GM23338 (cell line): ENCODE measurements around the gene MPST. TPM values are rescaled to one million over a fixed set of nuclear protein-coding genes. Genes with fewer than 3 reads are reported as not detected.

ENCODE experiments used
- ATAC-seq: fragments of 200-7000 bp; cut with Tn5 transposase; 3 replicates; pipeline ENCODE4 v1.9.1; 2020
- DNase-seq: peaks from one replicate; pipeline ENCODE4 v3.0.0-alpha.2; 2015; ENCODE audit warnings: low spot score
- H2AFZ ChIP-seq: fragments of 200-600 bp; sonication (generic); 2 replicates; pipeline ENCODE4 v1.8.0; 2016; ENCODE audit warnings: antibody characterized with exemption, mild to moderate bottlenecking, moderate library complexity
- H3F3A ChIP-seq: fragments of 200-600 bp; sonication (generic); replicated peaks from 2 replicates; pipeline ENCODE4 v1.8.0; 2017; ENCODE audit warnings: antibody characterized with exemption, mixed run types, low read depth
- H3K27ac ChIP-seq: fragments of 200-600 bp; sonication (generic); 2 replicates; pipeline ENCODE4 v1.6.1; 2016; ENCODE audit warnings: low read depth
- H3K27me3 ChIP-seq: fragments of 200-600 bp; sonication (generic); 2 replicates; pipeline ENCODE4 v1.8.0; 2016; ENCODE audit warnings: mild to moderate bottlenecking, mixed run types, moderate library complexity; ENCODE audit not compliant: insufficient read depth
- H3K36me3 ChIP-seq: fragments of 200-600 bp; sonication (generic); 2 replicates; pipeline ENCODE4 v1.8.0; 2016; ENCODE audit warnings: mild to moderate bottlenecking; ENCODE audit not compliant: insufficient read depth
- H3K4me1 ChIP-seq: fragments of 200-600 bp; sonication (generic); 2 replicates; pipeline ENCODE4 v1.8.0; 2016; ENCODE audit warnings: mild to moderate bottlenecking, moderate library complexity; ENCODE audit not compliant: insufficient read depth
- H3K4me2 ChIP-seq: fragments of 200-600 bp; sonication (generic); 2 replicates; pipeline ENCODE4 v1.7.1; 2017; ENCODE audit warnings: mixed run types
- H3K4me3 ChIP-seq: fragments of 200-600 bp; sonication (generic); 2 replicates; pipeline ENCODE4 v1.6.1; 2016; ENCODE audit warnings: mixed run types
- H3K79me2 ChIP-seq: fragments of 200-600 bp; sonication (generic); replicated peaks from 2 replicates; pipeline ENCODE4 v1.8.0; 2017; ENCODE audit warnings: mild to moderate bottlenecking; ENCODE audit not compliant: insufficient read depth
- H3K9me2 ChIP-seq: fragments of 200-600 bp; sonication (generic); 2 replicates; pipeline ENCODE4 v1.8.0; 2017; ENCODE audit not compliant: insufficient read depth
- H4K20me1 ChIP-seq: fragments of 200-600 bp; sonication (generic); replicated peaks from 2 replicates; pipeline ENCODE4 v1.8.0; 2017; ENCODE audit warnings: mild to moderate bottlenecking; ENCODE audit not compliant: insufficient read depth
- H3K27ac Mint-ChIP-seq: 2 replicates; pipeline ENCODE4 v1.8.0; 2020; ENCODE audit warnings: inconsistent platforms, mild to moderate bottlenecking, moderate library complexity, mixed read lengths
- H3K27me3 Mint-ChIP-seq: 3 replicates; pipeline ENCODE4 v1.8.0; 2022; ENCODE audit warnings: low read depth, mild to moderate bottlenecking, moderate library complexity, mixed read lengths, inconsistent platforms; ENCODE audit not compliant: insufficient read depth, poor library complexity
- H3K36me3 Mint-ChIP-seq: 3 replicates; pipeline ENCODE4 v1.8.0; 2021; ENCODE audit warnings: low read depth, mild to moderate bottlenecking, inconsistent platforms, moderate library complexity, mixed read lengths
- H3K4me1 Mint-ChIP-seq: 3 replicates; pipeline ENCODE4 v1.8.0; 2020; ENCODE audit warnings: mild to moderate bottlenecking, inconsistent platforms, mixed read lengths
- H3K4me3 Mint-ChIP-seq: 3 replicates; pipeline ENCODE4 v1.8.0; 2021; ENCODE audit warnings: moderate library complexity, mild to moderate bottlenecking, inconsistent platforms, mixed read lengths
- H3K9me3 Mint-ChIP-seq: 3 replicates; pipeline ENCODE4 v1.8.0; 2020; ENCODE audit warnings: moderate library complexity, mild to moderate bottlenecking, inconsistent platforms, mixed read lengths
- CREB1 ChIP-seq: fragments of 250-450 bp; sonication (Bioruptor Pico); IDR thresholded peaks from 2 replicates; pipeline ENCODE4 v1.5.0; 2020; ENCODE audit warnings: low read depth, mild to moderate bottlenecking, moderate library complexity
- EZH2 ChIP-seq: fragments of 200-600 bp; sonication (generic); IDR thresholded peaks from one replicate; pipeline ENCODE4 v1.8.0; 2017; ENCODE audit warnings: antibody characterized with exemption, mild to moderate bottlenecking, low read depth; ENCODE audit not compliant: unreplicated experiment
- EZH2phosphoT487 ChIP-seq: fragments of 200-600 bp; sonication (generic); IDR thresholded peaks from one replicate; pipeline ENCODE4 v1.8.1; 2018; ENCODE audit warnings: antibody characterized with exemption; ENCODE audit not compliant: unreplicated experiment
- JUNB ChIP-seq: IDR thresholded peaks from one replicate; pipeline ENCODE4 v1.6.1; 2016; ENCODE audit warnings: antibody characterized with exemption; ENCODE audit not compliant: unreplicated experiment
- NANOG ChIP-seq: IDR thresholded peaks from 2 replicates; pipeline ENCODE4 v1.6.1; 2016; ENCODE audit warnings: antibody characterized with exemption, borderline replicate concordance
- POLR2AphosphoS5 ChIP-seq: IDR thresholded peaks from 2 replicates; pipeline ENCODE4 v1.6.1; 2016; ENCODE audit warnings: antibody characterized with exemption, low read depth
- STAT1 ChIP-seq: IDR thresholded peaks from one replicate; pipeline ENCODE4 v1.6.1; 2016; ENCODE audit warnings: antibody characterized with exemption; ENCODE audit not compliant: unreplicated experiment
- ZNF114 ChIP-seq: fragments of 250-450 bp; sonication (Bioruptor Pico); IDR thresholded peaks from 2 replicates; pipeline ENCODE4 v1.5.0; 2020; ENCODE audit warnings: mild to moderate bottlenecking, moderate library complexity
- ZNF331 ChIP-seq: fragments of 250-450 bp; sonication (Bioruptor Pico); IDR thresholded peaks from 2 replicates; pipeline ENCODE4 v1.5.0; 2020; ENCODE audit warnings: low read depth, mild to moderate bottlenecking, moderate library complexity
- polyA plus RNA-seq: library from polyadenylated mRNA; unstranded; fragments of >200 nt; fragmentation: Nextera tagmentation; extraction: Ambion mirVana; gene quantifications from 2 replicates; pipeline ENCODE4 v1.2.1, GENCODE V29; 2016
- total RNA-seq: library from RNA; depleted of rRNA; stranded (reverse); fragments of >200 nt; shearing (Covaris generic); gene quantifications from 2 replicates; pipeline ENCODE4 v1.2.3, GENCODE V29; 2014
- TF ChIP-seq, protein P1 (sequence below), 2 experiments: fragments of 200-600 bp in 1 of 2; sonication (generic) in 1 of 2; conservative IDR thresholded peaks; 2 replicates each; pipeline versions ENCODE4 v1.5.1 to v1.6.1; 2016 to 2017; ENCODE audit warnings: antibody characterized with exemption in 2 of 2, low read depth in 2 of 2, mild to moderate bottlenecking in 2 of 2, moderate library complexity in 1 of 2
- TF ChIP-seq, protein P2 (sequence below): fragments of 250-450 bp; sonication (Bioruptor Pico); IDR thresholded peaks from 2 replicates; pipeline ENCODE4 v1.5.0; 2020; ENCODE audit warnings: mild to moderate bottlenecking, moderate library complexity
- TF ChIP-seq, protein P3 (sequence below): IDR thresholded peaks from 2 replicates; pipeline ENCODE4 v1.6.1; 2016; ENCODE audit warnings: antibody characterized with exemption
- TF ChIP-seq, protein P4 (sequence below): IDR thresholded peaks from one replicate; pipeline ENCODE4 v1.6.1; 2018; ENCODE audit warnings: antibody characterized with exemption; ENCODE audit not compliant: unreplicated experiment

Gene MPST
- total and polyA plus RNA-seq, 2 experiments from 2014 or later: 86.2 to 158 TPM

DNA sequence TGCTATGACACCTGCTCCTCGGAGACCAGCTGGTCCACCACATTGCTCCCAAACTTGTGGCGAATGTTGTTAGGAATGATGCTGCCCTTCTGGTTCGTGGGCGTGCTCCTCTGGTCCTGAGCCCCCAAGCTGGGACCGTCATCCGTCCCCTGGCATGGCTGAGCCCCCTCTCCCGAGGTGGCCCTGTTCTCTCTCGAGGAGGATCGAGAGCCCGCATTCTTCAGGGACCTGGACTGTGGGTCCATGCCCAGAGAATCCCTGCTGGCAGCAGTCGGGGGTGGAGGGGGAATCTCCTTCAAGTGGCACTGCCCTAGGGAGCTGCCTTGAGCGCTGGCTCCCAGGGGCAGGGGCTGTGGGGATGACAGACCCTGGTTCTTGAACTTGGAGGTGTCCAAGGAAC, 17.7 kb upstream of the MPST start:
- no peaks in the 10 kb centered on the region for H3K36me3 ChIP-seq

More for the DNA sequence above, 17.7 kb upstream of the MPST start:
- Histone ChIP-seq H3K27me3 (no peaks in the 10 kb centered on the region), H3K4me2 (no peak overlapping the region), H3K9me2 (no peaks in the 10 kb centered on the region), H3K4me1 (0 out of 2 replicates have a peak, but pooled peaks cover 5% of the 10 kb centered on the region), H3K79me2 (no peaks in the 10 kb centered on the region), H3K4me3 (no peak overlapping the region), H2AFZ (no peak overlapping the region), H3F3A (no peaks in the 10 kb centered on the region), H4K20me1 (no peaks in the 10 kb centered on the region), H3K27ac (no peak overlapping the region)
- Mint-ChIP-seq H3K4me1 (peaks cover 2% of the 10 kb centered on the region; the same call in 1 of the 3 replicates), H3K27me3 (peaks cover 10% of the 10 kb centered on the region), H3K4me3 (no peak overlapping the region), H3K27ac (no peak overlapping the region), H3K36me3 (no peaks in the 10 kb centered on the region), H3K9me3 (no peaks in the 10 kb centered on the region)
- TF ChIP-seq POLR2AphosphoS5: no peak
- TF ChIP-seq, protein P1, sequence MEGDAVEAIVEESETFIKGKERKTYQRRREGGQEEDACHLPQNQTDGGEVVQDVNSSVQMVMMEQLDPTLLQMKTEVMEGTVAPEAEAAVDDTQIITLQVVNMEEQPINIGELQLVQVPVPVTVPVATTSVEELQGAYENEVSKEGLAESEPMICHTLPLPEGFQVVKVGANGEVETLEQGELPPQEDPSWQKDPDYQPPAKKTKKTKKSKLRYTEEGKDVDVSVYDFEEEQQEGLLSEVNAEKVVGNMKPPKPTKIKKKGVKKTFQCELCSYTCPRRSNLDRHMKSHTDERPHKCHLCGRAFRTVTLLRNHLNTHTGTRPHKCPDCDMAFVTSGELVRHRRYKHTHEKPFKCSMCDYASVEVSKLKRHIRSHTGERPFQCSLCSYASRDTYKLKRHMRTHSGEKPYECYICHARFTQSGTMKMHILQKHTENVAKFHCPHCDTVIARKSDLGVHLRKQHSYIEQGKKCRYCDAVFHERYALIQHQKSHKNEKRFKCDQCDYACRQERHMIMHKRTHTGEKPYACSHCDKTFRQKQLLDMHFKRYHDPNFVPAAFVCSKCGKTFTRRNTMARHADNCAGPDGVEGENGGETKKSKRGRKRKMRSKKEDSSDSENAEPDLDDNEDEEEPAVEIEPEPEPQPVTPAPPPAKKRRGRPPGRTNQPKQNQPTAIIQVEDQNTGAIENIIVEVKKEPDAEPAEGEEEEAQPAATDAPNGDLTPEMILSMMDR (conservative IDR thresholded peaks at IDR 0.05; ENCODE audit: low read depth in 2 of 2): no peak
- TF ChIP-seq ZNF114 (CRISPR knock-in tag): no peak
- TF ChIP-seq JUNB: no peak
- TF ChIP-seq EZH2phosphoT487: no peak
- TF ChIP-seq ZNF331 (CRISPR knock-in tag): no peak
- TF ChIP-seq, protein P2, sequence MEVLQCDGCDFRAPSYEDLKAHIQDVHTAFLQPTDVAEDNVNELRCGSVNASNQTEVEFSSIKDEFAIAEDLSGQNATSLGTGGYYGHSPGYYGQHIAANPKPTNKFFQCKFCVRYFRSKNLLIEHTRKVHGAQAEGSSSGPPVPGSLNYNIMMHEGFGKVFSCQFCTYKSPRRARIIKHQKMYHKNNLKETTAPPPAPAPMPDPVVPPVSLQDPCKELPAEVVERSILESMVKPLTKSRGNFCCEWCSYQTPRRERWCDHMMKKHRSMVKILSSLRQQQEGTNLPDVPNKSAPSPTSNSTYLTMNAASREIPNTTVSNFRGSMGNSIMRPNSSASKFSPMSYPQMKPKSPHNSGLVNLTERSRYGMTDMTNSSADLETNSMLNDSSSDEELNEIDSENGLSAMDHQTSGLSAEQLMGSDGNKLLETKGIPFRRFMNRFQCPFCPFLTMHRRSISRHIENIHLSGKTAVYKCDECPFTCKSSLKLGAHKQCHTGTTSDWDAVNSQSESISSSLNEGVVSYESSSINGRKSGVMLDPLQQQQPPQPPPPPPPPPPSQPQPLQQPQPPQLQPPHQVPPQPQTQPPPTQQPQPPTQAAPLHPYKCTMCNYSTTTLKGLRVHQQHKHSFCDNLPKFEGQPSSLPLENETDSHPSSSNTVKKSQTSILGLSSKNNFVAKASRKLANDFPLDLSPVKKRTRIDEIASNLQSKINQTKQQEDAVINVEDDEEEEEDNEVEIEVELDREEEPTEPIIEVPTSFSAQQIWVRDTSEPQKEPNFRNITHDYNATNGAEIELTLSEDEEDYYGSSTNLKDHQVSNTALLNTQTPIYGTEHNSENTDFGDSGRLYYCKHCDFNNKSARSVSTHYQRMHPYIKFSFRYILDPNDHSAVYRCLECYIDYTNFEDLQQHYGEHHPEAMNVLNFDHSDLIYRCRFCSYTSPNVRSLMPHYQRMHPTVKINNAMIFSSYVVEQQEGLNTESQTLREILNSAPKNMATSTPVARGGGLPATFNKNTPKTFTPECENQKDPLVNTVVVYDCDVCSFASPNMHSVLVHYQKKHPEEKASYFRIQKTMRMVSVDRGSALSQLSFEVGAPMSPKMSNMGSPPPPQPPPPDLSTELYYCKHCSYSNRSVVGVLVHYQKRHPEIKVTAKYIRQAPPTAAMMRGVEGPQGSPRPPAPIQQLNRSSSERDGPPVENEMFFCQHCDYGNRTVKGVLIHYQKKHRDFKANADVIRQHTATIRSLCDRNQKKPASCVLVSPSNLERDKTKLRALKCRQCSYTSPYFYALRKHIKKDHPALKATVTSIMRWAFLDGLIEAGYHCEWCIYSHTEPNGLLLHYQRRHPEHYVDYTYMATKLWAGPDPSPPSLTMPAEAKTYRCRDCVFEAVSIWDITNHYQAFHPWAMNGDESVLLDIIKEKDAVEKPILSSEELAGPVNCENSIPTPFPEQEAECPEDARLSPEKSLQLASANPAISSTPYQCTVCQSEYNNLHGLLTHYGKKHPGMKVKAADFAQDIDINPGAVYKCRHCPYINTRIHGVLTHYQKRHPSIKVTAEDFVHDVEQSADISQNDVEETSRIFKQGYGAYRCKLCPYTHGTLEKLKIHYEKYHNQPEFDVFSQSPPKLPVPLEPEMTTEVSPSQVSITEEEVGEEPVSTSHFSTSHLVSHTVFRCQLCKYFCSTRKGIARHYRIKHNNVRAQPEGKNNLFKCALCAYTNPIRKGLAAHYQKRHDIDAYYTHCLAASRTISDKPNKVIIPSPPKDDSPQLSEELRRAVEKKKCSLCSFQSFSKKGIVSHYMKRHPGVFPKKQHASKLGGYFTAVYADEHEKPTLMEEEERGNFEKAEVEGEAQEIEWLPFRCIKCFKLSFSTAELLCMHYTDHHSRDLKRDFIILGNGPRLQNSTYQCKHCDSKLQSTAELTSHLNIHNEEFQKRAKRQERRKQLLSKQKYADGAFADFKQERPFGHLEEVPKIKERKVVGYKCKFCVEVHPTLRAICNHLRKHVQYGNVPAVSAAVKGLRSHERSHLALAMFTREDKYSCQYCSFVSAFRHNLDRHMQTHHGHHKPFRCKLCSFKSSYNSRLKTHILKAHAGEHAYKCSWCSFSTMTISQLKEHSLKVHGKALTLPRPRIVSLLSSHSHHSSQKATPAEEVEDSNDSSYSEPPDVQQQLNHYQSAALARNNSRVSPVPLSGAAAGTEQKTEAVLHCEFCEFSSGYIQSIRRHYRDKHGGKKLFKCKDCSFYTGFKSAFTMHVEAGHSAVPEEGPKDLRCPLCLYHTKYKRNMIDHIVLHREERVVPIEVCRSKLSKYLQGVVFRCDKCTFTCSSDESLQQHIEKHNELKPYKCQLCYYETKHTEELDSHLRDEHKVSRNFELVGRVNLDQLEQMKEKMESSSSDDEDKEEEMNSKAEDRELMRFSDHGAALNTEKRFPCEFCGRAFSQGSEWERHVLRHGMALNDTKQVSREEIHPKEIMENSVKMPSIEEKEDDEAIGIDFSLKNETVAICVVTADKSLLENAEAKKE (CRISPR knock-in tag): no peak
- no peak for TF ChIP-seq NANOG
- TF ChIP-seq STAT1: no peak
- TF ChIP-seq CREB1: no peak
- TF ChIP-seq, protein P3, sequence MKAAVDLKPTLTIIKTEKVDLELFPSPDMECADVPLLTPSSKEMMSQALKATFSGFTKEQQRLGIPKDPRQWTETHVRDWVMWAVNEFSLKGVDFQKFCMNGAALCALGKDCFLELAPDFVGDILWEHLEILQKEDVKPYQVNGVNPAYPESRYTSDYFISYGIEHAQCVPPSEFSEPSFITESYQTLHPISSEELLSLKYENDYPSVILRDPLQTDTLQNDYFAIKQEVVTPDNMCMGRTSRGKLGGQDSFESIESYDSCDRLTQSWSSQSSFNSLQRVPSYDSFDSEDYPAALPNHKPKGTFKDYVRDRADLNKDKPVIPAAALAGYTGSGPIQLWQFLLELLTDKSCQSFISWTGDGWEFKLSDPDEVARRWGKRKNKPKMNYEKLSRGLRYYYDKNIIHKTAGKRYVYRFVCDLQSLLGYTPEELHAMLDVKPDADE: no peak
- no peak for TF ChIP-seq EZH2
- TF ChIP-seq, protein P4, sequence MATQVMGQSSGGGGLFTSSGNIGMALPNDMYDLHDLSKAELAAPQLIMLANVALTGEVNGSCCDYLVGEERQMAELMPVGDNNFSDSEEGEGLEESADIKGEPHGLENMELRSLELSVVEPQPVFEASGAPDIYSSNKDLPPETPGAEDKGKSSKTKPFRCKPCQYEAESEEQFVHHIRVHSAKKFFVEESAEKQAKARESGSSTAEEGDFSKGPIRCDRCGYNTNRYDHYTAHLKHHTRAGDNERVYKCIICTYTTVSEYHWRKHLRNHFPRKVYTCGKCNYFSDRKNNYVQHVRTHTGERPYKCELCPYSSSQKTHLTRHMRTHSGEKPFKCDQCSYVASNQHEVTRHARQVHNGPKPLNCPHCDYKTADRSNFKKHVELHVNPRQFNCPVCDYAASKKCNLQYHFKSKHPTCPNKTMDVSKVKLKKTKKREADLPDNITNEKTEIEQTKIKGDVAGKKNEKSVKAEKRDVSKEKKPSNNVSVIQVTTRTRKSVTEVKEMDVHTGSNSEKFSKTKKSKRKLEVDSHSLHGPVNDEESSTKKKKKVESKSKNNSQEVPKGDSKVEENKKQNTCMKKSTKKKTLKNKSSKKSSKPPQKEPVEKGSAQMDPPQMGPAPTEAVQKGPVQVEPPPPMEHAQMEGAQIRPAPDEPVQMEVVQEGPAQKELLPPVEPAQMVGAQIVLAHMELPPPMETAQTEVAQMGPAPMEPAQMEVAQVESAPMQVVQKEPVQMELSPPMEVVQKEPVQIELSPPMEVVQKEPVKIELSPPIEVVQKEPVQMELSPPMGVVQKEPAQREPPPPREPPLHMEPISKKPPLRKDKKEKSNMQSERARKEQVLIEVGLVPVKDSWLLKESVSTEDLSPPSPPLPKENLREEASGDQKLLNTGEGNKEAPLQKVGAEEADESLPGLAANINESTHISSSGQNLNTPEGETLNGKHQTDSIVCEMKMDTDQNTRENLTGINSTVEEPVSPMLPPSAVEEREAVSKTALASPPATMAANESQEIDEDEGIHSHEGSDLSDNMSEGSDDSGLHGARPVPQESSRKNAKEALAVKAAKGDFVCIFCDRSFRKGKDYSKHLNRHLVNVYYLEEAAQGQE: no peak
- no peak for ATAC-seq
- no peak for DNase-seq
